CD4-positive, alpha-beta T cell (primary cell): ENCODE results near the gene INHBA. TPM values are rescaled to one million over a fixed set of nuclear protein-coding genes. Genes with fewer than 3 reads are reported as not detected.

Experiments used
- ATAC-seq: fragments of 200-7000 bp; cut with Tn5 transposase; one replicate; pipeline ENCODE4 v1.10.0; 2022; ENCODE audit warnings: mild to moderate bottlenecking; ENCODE audit not compliant: poor library complexity
- CTCF ChIA-PET: fragments of 350-600 bp; sonication (Branson Sonifier 250); formaldehyde crosslinking; loops from one replicate; lab custom pipeline; 2021; ENCODE audit warnings: antibody characterized with exemption, inconsistent platforms; lab: Charles Lee
- POLR2A ChIA-PET: fragments of 350-600 bp; sonication (Branson Sonifier 250); formaldehyde crosslinking; loops from one replicate; lab custom pipeline; 2021; ENCODE audit warnings: antibody characterized with exemption, inconsistent platforms; lab: Charles Lee
- DNase-seq, 14 experiments: peaks; one replicate each; pipeline ENCODE4 v3.0.0-alpha.2; 2013 to 2020; ENCODE audit warnings: mixed read lengths in 2 of 14
- H3K27ac ChIP-seq, 2 donors: one replicate each; pipeline versions ENCODE4 v1.5.1 to v1.7.0; 2013; ENCODE audit warnings: low read length in 2 of 2, low read depth in 1 of 2, mild to moderate bottlenecking in 1 of 2
- H3K27me3 ChIP-seq, 2 experiments: 1 replicate in 1 of 2; 2 replicates in 1 of 2; pipeline versions ENCODE4 v1.6.1 to v1.7.0; 2013; ENCODE audit warnings: low read length in 2 of 2, control low read depth in 1 of 2, mild to moderate bottlenecking in 1 of 2, moderate library complexity in 1 of 2; ENCODE audit not compliant: insufficient read depth in 2 of 2, control insufficient read depth in 1 of 2
- H3K36me3 ChIP-seq: one replicate; pipeline ENCODE4 v1.6.1; 2013; ENCODE audit warnings: low read length, control low read depth; ENCODE audit not compliant: insufficient read depth
- H3K4me1 ChIP-seq: one replicate; pipeline ENCODE4 v1.6.1; 2013; ENCODE audit warnings: low read length, control low read depth; ENCODE audit not compliant: insufficient read depth
- H3K4me3 ChIP-seq: one replicate; pipeline ENCODE4 v1.5.1; 2013; ENCODE audit warnings: mild to moderate bottlenecking, low read length, moderate library complexity
- H3K9me3 ChIP-seq, 2 experiments: 1 replicate in 1 of 2; 2 replicates in 1 of 2; pipeline versions ENCODE4 v1.6.1 to v1.7.0; 2013; ENCODE audit warnings: low read length in 2 of 2, mild to moderate bottlenecking in 2 of 2, control low read depth in 1 of 2, moderate library complexity in 1 of 2; ENCODE audit not compliant: control insufficient read depth in 1 of 2, insufficient read depth in 1 of 2
- H3K27ac Mint-ChIP-seq: one replicate; pipeline ENCODE4 v1.8.0; 2020; ENCODE audit warnings: mixed read lengths
- H3K27me3 Mint-ChIP-seq: one replicate; pipeline ENCODE4 v1.8.0; 2021; ENCODE audit warnings: mixed read lengths
- H3K36me3 Mint-ChIP-seq: one replicate; pipeline ENCODE4 v1.8.0; 2021; ENCODE audit warnings: low read depth, mixed read lengths
- H3K4me1 Mint-ChIP-seq: one replicate; pipeline ENCODE4 v1.8.0; 2021; ENCODE audit warnings: low read depth, mixed read lengths
- H3K4me3 Mint-ChIP-seq: one replicate; pipeline ENCODE4 v1.8.0; 2020; ENCODE audit warnings: mild to moderate bottlenecking, mixed read lengths
- H3K9me3 Mint-ChIP-seq: one replicate; pipeline ENCODE4 v1.8.0; 2020; ENCODE audit warnings: mixed read lengths
- CTCF ChIP-seq: fragments of 200-600 bp; IDR thresholded peaks from one replicate; pipeline ENCODE4 v1.8.0; 2022; ENCODE audit warnings: antibody characterized with exemption, mild to moderate bottlenecking
- intact Hi-C, 2 experiments: fragments of 100-400 bp; cut with DNase I in 1 of 2; cut with micrococcal nuclease in 1 of 2; formaldehyde crosslinking; loops; one replicate each; pipeline versions ENCODE4 v1.15.1 to v1.9.0; 2023 to 2025; cut with DNase I, micrococcal nuclease
- total RNA-seq, 174 experiments: library from RNA in 2 of 174; stranded (reverse) in 2 of 174; gene quantifications; one replicate each; pipeline ENCODE4 v1.2.3 and lab custom pipeline; 2021 to 2026

INHBA gene
- total RNA-seq, 2 experiments from 2014 or later = not detected

GRCh38 chr7:41747961-41748360, 45.1 kb upstream of the INHBA start:
- Mint-ChIP-seq H3K27me3 (no peaks in the 10 kb centered on the region), H3K4me1 (no peaks in the 10 kb centered on the region), H3K4me3 (no peak overlapping the region), H3K27ac (no peak overlapping the region), H3K36me3 (no peaks in the 10 kb centered on the region), H3K9me3 (peaks cover 11% of the 10 kb centered on the region)
- H3K27me3 ChIP-seq = no peaks in the 10 kb centered on the region
- no peaks in the 10 kb centered on the region for H3K36me3 ChIP-seq
- H3K9me3 ChIP-seq = no peaks in the 10 kb centered on the region
- POLR2A ChIA-PET = no interaction called here
- H3K4me1 ChIP-seq = no peaks in the 10 kb centered on the region
- DNase-seq (no peak), ATAC-seq (no peak)
- intact Hi-C loops = no loop called here
- no peak overlapping the region for H3K27ac ChIP-seq
- no peak overlapping the region for H3K4me3 ChIP-seq
- CTCF ChIA-PET = no interaction called here
- TF ChIP-seq CTCF = no peak

DNA sequence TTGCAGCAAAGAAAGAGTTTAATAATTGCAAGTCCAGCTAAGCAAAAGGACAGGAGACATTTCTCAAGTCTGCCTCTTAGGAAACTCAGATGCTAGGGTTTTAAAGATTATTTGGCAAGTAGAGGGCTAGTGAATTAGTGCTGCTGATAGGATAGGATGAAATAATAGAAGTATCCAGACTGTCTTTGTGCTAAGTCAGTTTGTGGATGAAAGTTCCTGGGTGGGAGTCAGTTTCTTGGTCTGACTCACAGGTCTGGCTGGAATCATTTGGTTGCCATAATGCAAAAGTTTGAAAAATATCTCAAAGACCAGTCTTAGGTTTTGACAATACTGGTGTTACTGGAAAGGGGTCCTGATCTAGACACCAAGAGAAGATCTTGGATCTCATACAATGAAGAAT, 42.6 kb upstream of the INHBA start:
- no peak overlapping the region for H3K4me3 ChIP-seq
- ChIA-PET POLR2A (no interaction called here), CTCF (no interaction called here)
- H3K4me3 Mint-ChIP-seq = no peak overlapping the region
- H3K27me3 Mint-ChIP-seq = no peaks in the 10 kb centered on the region
- H3K36me3 Mint-ChIP-seq = no peaks in the 10 kb centered on the region
- no peak overlapping the region for H3K27ac Mint-ChIP-seq
- intact Hi-C loops = no loop called here
- no peaks in the 10 kb centered on the region for H3K4me1 ChIP-seq
- DNase-seq (no peak), ATAC-seq (no peak)
- no peaks in the 10 kb centered on the region for H3K4me1 Mint-ChIP-seq
- no peaks in the 10 kb centered on the region for H3K36me3 ChIP-seq
- H3K27ac ChIP-seq = no peak overlapping the region
- peaks cover 11% of the 10 kb centered on the region for H3K9me3 Mint-ChIP-seq
- H3K27me3 ChIP-seq = no peaks in the 10 kb centered on the region
- TF ChIP-seq CTCF = no peak
- peaks cover 5 to 11% of the 10 kb centered on the region in 2 experiments for H3K9me3 ChIP-seq

DNA sequence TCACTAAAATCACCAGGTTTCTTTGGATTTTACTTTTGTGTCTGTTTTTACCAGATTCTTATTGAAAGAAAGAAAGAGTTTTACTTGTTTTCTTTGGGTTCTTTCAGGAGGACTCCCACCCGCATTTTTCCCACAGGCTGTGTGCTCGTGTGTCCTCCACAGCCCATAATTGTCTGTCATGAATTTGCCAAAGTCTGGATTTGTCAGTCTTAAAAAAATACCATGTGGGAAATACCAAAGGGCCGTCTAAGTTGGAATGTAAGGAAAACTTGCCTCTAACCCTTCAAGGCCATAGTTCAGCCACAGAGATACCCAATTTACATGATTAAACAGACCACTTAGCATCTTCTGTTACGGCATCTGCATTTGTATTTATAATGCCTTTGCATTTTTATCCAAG, 41.3 kb upstream of the INHBA start:
- Mint-ChIP-seq H3K4me1 (no peaks in the 10 kb centered on the region), H3K27me3 (no peaks in the 10 kb centered on the region), H3K27ac (no peak overlapping the region), H3K4me3 (no peak overlapping the region), H3K36me3 (no peaks in the 10 kb centered on the region), H3K9me3 (peaks cover 11% of the 10 kb centered on the region)
- Histone ChIP-seq H3K27ac (no peak overlapping the region), H3K36me3 (no peaks in the 10 kb centered on the region), H3K4me1 (no peaks in the 10 kb centered on the region), H3K4me3 (no peak overlapping the region), H3K9me3 (peaks cover 5 to 11% of the 10 kb centered on the region in 2 experiments), H3K27me3 (no peaks in the 10 kb centered on the region)
- ChIA-PET CTCF (no interaction called here), POLR2A (no interaction called here)
- ATAC-seq (no peak), DNase-seq (no peak)
- intact Hi-C loops = no loop called here
- TF ChIP-seq CTCF = no peak
